Esophagus (tissue), 2 donors: ENCODE measurements around the gene SPTLC3. TPM values are rescaled to one million over a fixed set of nuclear protein-coding genes. Genes with fewer than 3 reads are reported as not detected.
A peak's percentile ranks its signal among the peaks of the same experiment; 100 is the strongest.

Source experiments
- H3K27ac ChIP-seq, 2 donors: one replicate each; pipeline ENCODE4 v1.5.1; 2013; ENCODE audit warnings: low read depth in 2 of 2, mild to moderate bottlenecking in 2 of 2, inconsistent platforms in 1 of 2, low read length in 1 of 2, moderate library complexity in 1 of 2
- H3K27me3 ChIP-seq, 2 donors: one replicate each; pipeline ENCODE4 v1.6.1; 2013; ENCODE audit warnings: low read length in 2 of 2, control low read depth in 1 of 2, mild to moderate bottlenecking in 1 of 2; ENCODE audit not compliant: insufficient read depth in 2 of 2, control insufficient read depth in 1 of 2
- H3K36me3 ChIP-seq, 2 donors: one replicate each; pipeline ENCODE4 v1.6.1; 2013; ENCODE audit warnings: low read length in 1 of 2; ENCODE audit not compliant: control insufficient read depth in 2 of 2, insufficient read depth in 2 of 2
- H3K4me1 ChIP-seq, 2 donors: one replicate each; pipeline ENCODE4 v1.6.1; 2013; ENCODE audit warnings: low read length in 1 of 2; ENCODE audit not compliant: control insufficient read depth in 2 of 2, insufficient read depth in 2 of 2
- H3K4me3 ChIP-seq, 2 donors: one replicate each; pipeline ENCODE4 v1.5.1; 2013; ENCODE audit warnings: low read length in 2 of 2, mild to moderate bottlenecking in 2 of 2, low read depth in 1 of 2, moderate library complexity in 1 of 2
- H3K9me3 ChIP-seq, 2 donors: one replicate each; pipeline ENCODE4 v1.6.1; 2013; ENCODE audit warnings: mild to moderate bottlenecking in 2 of 2, low read depth in 1 of 2, low read length in 1 of 2, moderate library complexity in 1 of 2; ENCODE audit not compliant: control insufficient read depth in 2 of 2, insufficient read depth in 1 of 2
- WGBS, 2 donors: extraction: QIAGEN DNeasy Blood & Tissue Kit; methylation state at CpG; one replicate each; pipeline ENCODE4 v1.1.7; 2013; 5-methylcytosine and 5-hydroxymethylcytosine counted together
- polyA plus RNA-seq, 2 donors: library from polyadenylated mRNA; stranded (reverse); fragments of 200-250 nt; gene quantifications; one replicate each; pipeline ENCODE4 v1.2.3, GENCODE V29; 2013
- donor health status: healthy with polysubstance abuse.
- donor health status: Bipolar disorder and iron deficiency.

SPTLC3 gene
- polyA plus RNA-seq, 2 donors: 3.5 TPM

DNA sequence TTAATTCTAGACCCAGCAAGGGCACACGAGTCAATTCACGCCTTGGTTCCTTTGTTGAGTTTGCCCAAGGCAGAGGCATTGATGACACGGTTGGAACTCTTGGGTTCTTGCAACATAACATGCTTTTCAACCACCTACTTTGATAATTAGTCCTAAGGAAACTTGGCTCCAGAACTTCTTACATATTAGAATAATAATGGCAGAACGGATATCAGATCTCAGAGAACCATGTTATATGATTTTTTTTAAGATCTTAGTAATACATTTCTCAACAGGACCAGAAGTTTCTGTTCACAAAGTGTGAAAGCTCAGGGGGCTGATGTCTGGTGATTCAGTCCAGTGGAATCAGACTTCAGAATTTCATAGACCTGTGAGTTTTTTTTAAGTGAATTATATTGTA lies 19.2 kb downstream of the SPTLC3 start:
- Histone ChIP-seq H3K4me1 (no peaks in the 10 kb centered on the region), H3K4me3 (no peak overlapping the region), H3K27ac (no peak overlapping the region), H3K27me3 (no peaks in the 10 kb centered on the region), H3K36me3 (no peaks in the 10 kb centered on the region), H3K9me3 (no peaks in the 10 kb centered on the region)
- 44% methylated on average over 4 of the region's 4 CpGs for WGBS, 2 donors

- no peaks in the 10 kb centered on the region for H3K36me3 ChIP-seq
- 43 to 47% methylated on average over 3 of the region's 3 CpGs for WGBS, 2 donors
- H3K9me3 ChIP-seq: no peaks in the 10 kb centered on the region
- peak overlapping the region; percentile 59 to 70 for H3K27ac ChIP-seq
- no peak overlapping the region for H3K4me3 ChIP-seq
- H3K27me3 ChIP-seq: no peaks in the 10 kb centered on the region
- no peaks in the 10 kb centered on the region for H3K4me1 ChIP-seq
Observed at GRCh38 chr20:13028673-13029072, 19.9 kb downstream of the SPTLC3 start.

- Histone ChIP-seq H3K4me1 (no peaks in the 10 kb centered on the region), H3K27ac (peak overlapping the region; percentile 77 to 86), H3K9me3 (no peaks in the 10 kb centered on the region), H3K36me3 (no peaks in the 10 kb centered on the region), H3K4me3 (no peak overlapping the region), H3K27me3 (no peaks in the 10 kb centered on the region)
- WGBS, 2 donors: 19 to 42% methylated on average over 3 of the region's 3 CpGs
Observed at GRCh38 chr20:13029687-13030375, 21.1 kb downstream of the SPTLC3 start.

DNA sequence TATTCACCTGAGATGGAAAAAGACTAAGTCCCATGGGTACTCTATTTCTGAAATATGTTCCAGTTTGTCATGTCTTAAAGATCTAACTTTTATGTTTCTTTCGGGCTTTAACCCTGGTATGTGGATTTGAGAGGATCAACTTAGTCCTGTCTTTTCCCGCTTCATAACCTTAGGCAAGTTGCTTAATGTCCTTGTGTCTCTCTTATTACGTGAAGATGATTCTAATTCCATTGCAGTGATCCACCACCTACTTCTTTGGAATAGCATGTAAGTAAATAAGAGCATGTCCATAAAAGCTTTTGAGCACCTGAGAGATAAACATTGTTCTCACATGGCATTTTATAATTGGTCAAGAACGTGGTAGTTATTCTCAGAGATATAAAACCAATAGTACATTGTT lies 23.0 kb downstream of the SPTLC3 start:
- H3K4me3 ChIP-seq: no peak overlapping the region
- no peaks in the 10 kb centered on the region for H3K36me3 ChIP-seq
- WGBS, 2 donors: 83 to 86% methylated on average over 4 of the region's 4 CpGs
- H3K4me1 ChIP-seq: no peaks in the 10 kb centered on the region
- H3K27me3 ChIP-seq: no peaks in the 10 kb centered on the region
- H3K27ac ChIP-seq: no peak overlapping the region
- no peaks in the 10 kb centered on the region for H3K9me3 ChIP-seq

GRCh38 chr20:13034115-13034514 lies 25.3 kb downstream of the SPTLC3 start:
- H3K36me3 ChIP-seq: no peaks in the 10 kb centered on the region
- no peaks in the 10 kb centered on the region for H3K27me3 ChIP-seq
- no peaks in the 10 kb centered on the region for H3K9me3 ChIP-seq
- H3K4me1 ChIP-seq: no peaks in the 10 kb centered on the region
- H3K4me3 ChIP-seq: no peak overlapping the region
- H3K27ac ChIP-seq: no peak overlapping the region

GRCh38 chr20:13034936-13035335 lies 26.2 kb downstream of the SPTLC3 start:
- Histone ChIP-seq H3K36me3 (no peaks in the 10 kb centered on the region), H3K27me3 (no peaks in the 10 kb centered on the region), H3K27ac (no peak overlapping the region), H3K4me3 (no peak overlapping the region), H3K4me1 (no peaks in the 10 kb centered on the region), H3K9me3 (no peaks in the 10 kb centered on the region)
- 86 to 93% methylated on average over 1 of the region's 1 CpG for WGBS, 2 donors

DNA sequence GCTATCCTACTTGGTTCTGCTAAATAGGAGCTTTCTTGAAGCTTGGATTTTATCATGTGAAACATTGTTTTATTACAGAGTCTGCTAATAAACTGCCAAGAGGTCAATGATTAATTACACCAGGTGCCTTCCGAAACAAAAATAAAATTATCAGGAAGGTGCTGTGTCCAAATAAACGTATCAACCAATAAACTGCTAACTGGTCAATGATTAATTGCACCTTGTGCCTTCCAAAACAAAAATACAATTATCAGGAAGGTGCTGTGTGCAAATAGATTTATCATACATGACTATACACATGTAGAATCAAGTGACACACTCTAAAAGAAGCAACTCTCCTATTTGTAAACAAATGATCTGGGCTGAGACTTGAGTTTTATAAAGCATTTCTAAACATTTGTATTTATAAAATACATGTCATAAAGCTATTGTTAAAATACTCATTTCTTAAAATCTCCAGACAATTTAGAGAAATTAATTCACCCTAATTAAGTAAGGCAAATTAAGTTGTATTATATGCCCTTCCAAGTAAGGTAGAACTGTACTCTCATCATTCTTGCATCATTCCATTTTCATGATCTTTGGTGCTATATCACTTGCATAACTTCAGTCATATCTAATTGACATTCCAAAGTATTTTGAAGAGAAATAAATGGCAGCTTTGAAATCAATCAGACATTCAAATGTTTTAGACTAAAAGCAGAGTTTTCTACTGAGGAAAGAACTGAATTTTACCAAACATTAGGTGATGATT lies 26.8 kb downstream of the SPTLC3 start:
- H3K27ac ChIP-seq: no peak overlapping the region
- WGBS, 2 donors: 39 to 53% methylated on average over 2 of the region's 2 CpGs

GRCh38 chr20:13037727-13038126 lies 29.0 kb downstream of the SPTLC3 start:
- Histone ChIP-seq H3K27me3 (no peaks in the 10 kb centered on the region), H3K4me3 (no peak overlapping the region), H3K36me3 (no peaks in the 10 kb centered on the region), H3K27ac (no peak overlapping the region), H3K9me3 (no peaks in the 10 kb centered on the region), H3K4me1 (no peaks in the 10 kb centered on the region)
- 84 to 85% methylated on average over 3 of the region's 3 CpGs for WGBS, 2 donors

More for the DNA sequence above, 26.8 kb downstream of the SPTLC3 start:
- Histone ChIP-seq H3K36me3 (no peaks in the 10 kb centered on the region), H3K4me1 (no peaks in the 10 kb centered on the region), H3K27me3 (no peaks in the 10 kb centered on the region), H3K9me3 (no peaks in the 10 kb centered on the region), H3K4me3 (no peak overlapping the region)

DNA sequence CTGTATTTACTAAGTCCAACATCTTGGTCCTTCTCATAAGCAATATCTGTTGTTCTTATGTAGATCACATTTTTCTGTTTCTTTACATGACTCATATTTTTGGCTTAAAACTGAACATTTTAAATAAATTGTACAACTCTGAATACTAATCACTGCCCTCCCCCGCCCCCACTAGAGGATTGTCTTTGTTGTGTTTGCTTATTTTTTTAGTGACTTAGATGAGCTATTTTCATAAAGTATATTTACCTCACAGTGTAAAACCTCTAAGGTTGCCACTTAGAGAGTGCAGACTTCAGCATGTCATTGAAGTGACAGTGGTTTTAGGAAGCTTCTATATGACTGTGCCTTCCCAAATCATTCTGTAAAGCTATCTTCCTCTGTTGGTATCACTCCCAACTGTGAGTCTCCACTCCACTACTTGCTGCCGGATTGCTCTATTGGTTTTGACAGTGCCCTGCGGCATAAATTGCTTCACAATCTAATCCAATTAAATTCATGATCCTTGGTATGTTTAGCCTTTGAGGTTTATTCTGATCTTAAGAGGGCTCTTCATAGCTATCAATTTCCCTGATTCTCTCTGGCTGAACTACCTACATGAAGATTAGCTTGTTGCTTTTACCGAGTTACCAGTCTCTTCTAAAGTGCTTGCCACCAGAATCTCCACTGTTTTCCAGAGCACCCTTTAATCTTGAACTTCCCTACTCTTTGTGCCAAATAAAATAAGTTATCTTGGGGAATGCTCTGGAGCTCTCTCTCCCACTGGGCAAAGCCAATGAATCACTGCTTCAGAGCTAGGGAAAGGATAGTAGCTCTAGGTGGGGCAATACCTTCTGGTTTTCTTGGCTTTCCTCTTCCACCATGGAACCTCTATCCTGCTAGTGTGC lies 33.0 kb downstream of the SPTLC3 start:
- H3K27me3 ChIP-seq: no peaks in the 10 kb centered on the region
- no peak overlapping the region for H3K4me3 ChIP-seq
- no peaks in the 10 kb centered on the region for H3K9me3 ChIP-seq
- H3K27ac ChIP-seq: no peak overlapping the region
- H3K4me1 ChIP-seq: no peaks in the 10 kb centered on the region
- WGBS, 2 donors: 91 to 95% methylated on average over 4 of the region's 4 CpGs
- no peaks in the 10 kb centered on the region for H3K36me3 ChIP-seq
